ENCODE data around the gene FOXRED1.

Gene FOXRED1

DNA sequence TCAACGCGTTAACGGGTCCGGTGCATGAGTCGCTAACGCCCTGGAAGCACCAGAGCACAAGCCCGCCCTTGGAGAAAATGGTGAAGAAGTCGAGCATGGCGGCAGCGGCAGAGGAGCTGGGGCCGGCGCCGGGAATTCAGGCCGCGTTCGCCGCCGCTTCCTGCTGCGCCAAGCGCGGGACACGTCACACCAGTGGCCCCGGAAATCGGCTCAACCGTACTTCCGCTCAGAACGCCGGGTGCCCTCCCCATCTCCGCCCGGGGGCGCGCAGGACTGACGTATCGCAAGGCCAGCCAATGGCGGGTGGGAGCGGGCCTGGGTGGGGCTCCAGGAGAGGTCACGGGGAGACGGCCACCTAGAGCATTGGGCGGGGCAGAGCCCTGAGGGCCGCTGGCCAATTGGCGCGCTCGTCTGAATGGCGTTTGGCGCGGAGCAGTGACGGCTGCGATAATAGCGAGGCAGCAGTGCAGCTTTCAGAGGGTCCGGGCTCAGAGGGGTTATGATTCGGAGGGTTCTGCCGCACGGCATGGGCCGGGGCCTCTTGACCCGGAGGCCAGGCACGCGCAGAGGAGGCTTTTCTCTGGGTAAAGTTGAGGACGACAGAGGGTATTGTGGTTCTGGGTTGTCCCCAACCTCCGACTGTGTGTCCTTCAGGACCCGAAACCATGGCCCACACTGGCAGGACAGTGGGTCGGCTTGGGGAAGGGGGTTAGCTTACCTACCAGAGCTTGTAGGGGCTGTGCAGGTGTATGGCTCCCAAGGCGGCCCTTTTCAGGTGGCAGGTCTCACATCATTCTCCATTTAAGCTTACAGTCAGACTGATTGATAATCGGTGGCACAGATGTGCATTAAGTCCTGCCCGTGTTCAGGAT, at the start of gene FOXRED1, which contains the start of gene SRPRA:
Gene FOXRED1, plus strand, starts transcription at position 447 of the 872 bp plus-strand sequence. Its CDS starts 53 bp downstream, at position 500.
Gene SRPRA, minus strand, starts transcription at position 188 of the 872 bp plus-strand sequence. Its CDS starts 91 bp downstream, at position 97.
- Histone ChIP-seq H3K9me3 (no peaks in the 10 kb centered on the region), H3K4me3 (ENCODE audit: low read depth in 1 of 2, low read length in 1 of 2) (peak within 1 kb of the TSS; percentile 89), H3K27ac (peak within 1 kb of the TSS; percentile 93), H3K36me3 (peaks cover 49% of the 10 kb centered on the region), H3K4me1 (ENCODE audit: control insufficient read depth in 1 of 2, insufficient read depth in 1 of 2, low read depth in 1 of 2, low read length in 1 of 2) (peaks cover 17 to 24% of the 10 kb centered on the region in 2 experiments), H3K27me3 (no peaks in the 10 kb centered on the region)
- TF ChIP-seq, protein P1, sequence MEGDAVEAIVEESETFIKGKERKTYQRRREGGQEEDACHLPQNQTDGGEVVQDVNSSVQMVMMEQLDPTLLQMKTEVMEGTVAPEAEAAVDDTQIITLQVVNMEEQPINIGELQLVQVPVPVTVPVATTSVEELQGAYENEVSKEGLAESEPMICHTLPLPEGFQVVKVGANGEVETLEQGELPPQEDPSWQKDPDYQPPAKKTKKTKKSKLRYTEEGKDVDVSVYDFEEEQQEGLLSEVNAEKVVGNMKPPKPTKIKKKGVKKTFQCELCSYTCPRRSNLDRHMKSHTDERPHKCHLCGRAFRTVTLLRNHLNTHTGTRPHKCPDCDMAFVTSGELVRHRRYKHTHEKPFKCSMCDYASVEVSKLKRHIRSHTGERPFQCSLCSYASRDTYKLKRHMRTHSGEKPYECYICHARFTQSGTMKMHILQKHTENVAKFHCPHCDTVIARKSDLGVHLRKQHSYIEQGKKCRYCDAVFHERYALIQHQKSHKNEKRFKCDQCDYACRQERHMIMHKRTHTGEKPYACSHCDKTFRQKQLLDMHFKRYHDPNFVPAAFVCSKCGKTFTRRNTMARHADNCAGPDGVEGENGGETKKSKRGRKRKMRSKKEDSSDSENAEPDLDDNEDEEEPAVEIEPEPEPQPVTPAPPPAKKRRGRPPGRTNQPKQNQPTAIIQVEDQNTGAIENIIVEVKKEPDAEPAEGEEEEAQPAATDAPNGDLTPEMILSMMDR (IDR thresholded peaks at IDR 0.05): peak; percentile 48

DNA sequence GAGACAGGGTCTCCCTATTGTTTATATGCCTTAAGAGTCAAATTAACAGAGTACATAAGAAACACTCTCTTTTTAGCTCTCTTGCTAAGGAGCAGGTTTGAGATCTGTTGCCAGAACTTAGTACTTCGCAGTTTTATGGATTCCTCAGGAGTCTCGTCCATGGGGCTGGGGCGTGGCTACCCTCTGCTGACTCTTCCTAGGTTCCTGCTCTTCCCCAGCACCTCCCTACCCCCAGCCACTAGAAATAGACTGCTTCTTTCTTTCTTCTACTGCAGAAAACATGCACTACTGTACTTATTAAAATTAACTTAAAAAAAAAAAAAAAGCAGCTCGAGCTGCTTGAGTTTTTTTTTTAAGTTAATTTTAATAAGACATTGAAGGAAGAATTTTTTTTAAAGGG, 49.4 kb upstream of the FOXRED1 start:
- Histone ChIP-seq H3K4me1 (ENCODE audit: control insufficient read depth in 1 of 2, insufficient read depth in 1 of 2, low read depth in 1 of 2, low read length in 1 of 2) (peaks cover 12 to 14% of the 10 kb centered on the region in 2 experiments), H3K9me3 (no peaks in the 10 kb centered on the region), H3K27me3 (no peaks in the 10 kb centered on the region), H3K4me3 (ENCODE audit: low read depth in 1 of 2, low read length in 1 of 2) (no peak overlapping the region), H3K36me3 (no peaks in the 10 kb centered on the region), H3K27ac (no peak overlapping the region)
- TF ChIP-seq, protein P1 (IDR thresholded peaks at IDR 0.05): no peak

DNA sequence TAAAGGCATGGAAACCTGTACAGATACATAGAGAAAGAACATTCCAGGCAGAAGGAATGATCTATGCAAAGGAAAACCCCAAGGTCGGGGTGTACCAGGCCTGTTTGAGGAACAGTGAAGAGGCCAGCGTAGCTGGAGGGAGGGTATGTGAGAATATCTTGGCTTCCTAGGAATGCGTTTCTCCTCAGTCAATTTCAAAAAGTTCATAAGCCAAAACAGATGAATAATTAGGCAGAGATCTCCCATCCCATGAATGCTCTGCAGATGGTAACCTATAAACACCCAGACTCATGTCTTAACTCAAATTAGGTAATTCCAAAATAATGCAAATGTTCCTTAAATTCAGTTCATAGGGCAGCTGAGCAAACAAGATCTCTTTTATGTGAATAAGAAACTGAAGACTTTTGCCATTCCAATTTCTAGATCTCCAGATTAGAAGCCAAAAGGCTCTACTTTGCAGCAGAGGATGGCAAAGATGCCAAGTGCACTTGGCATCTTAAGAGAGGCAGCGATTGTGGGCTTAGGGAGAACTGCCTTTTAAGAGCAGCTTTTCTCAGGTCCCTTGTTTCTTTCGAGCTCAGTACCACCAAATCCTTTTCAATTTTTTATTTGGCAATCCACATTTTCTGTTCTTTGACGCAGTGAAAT, 44.2 kb upstream of the FOXRED1 start:
- Histone ChIP-seq H3K27ac (peak overlapping the region; percentile 74), H3K9me3 (peaks cover 5% of the 10 kb centered on the region), H3K27me3 (no peaks in the 10 kb centered on the region), H3K4me1 (ENCODE audit: control insufficient read depth in 1 of 2, insufficient read depth in 1 of 2, low read depth in 1 of 2, low read length in 1 of 2) (no peaks in the 10 kb centered on the region), H3K4me3 (ENCODE audit: low read depth in 1 of 2, low read length in 1 of 2) (no peak overlapping the region), H3K36me3 (peaks cover 1% of the 10 kb centered on the region)
- TF ChIP-seq, protein P1 (IDR thresholded peaks at IDR 0.05): no peak

DNA sequence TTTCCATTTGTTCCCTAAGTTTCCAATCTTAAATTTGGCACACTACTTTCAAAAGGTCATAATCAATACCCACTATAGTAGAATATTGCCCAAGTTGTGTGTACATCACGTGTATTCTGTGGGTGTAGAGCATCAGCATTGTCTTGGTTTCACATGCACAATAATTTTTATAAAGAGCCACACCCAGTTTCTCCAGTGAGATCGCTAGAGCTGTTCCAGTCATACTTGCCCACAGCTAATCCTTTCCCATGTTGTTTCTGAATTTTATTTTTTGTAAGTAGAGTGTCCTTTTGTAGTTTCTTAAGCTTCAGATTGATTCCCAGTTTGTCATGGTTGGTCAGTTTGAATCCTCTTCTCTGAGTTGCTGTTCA, 43.7 kb upstream of the FOXRED1 start:
- Histone ChIP-seq H3K27ac (peak overlapping the region; percentile 74), H3K27me3 (no peaks in the 10 kb centered on the region), H3K9me3 (peaks cover 5% of the 10 kb centered on the region), H3K4me1 (ENCODE audit: control insufficient read depth in 1 of 2, insufficient read depth in 1 of 2, low read depth in 1 of 2, low read length in 1 of 2) (no peaks in the 10 kb centered on the region), H3K4me3 (ENCODE audit: low read depth in 1 of 2, low read length in 1 of 2) (no peak overlapping the region), H3K36me3 (peaks cover 5% of the 10 kb centered on the region)
- TF ChIP-seq, protein P1 (IDR thresholded peaks at IDR 0.05): no peak

DNA sequence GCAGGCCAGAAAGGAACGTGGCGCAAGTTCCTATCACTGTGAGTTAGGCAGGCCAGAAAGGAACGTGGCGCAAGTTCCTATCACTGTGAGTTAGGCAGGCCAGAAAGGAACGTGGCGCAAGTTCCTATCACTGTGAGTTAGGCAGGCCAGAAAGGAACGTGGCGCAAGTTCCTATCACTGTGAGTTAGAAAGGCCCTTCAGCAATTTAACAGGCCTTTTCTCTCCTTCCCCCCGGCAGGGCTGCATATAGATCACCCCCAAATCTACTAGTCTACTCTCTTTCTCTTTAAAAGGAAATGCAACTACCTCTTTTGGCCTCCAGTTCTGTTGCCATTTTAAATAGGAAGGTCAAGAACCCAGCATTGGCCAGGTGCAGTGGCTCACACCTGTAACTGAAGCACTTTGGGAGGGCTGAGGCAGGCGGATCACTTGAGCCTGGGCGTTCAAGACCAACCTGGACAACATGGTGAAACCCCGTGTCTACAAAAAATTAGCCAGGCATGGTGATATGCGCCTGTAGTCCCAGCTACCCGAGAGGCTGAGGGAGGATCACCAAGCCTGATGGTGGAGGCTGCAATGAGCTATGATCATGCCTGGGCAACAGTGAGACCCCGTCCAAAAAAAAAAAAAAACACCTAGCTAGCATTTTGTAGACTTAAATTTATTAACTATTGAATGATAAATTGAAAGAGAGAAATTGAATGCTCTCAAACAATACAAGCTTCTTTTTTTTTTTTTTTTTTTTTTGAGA, 42.4 kb upstream of the FOXRED1 start:
- TF ChIP-seq, protein P1 (IDR thresholded peaks at IDR 0.05): no peak

More for the DNA sequence above, 42.4 kb upstream of the FOXRED1 start:
- Histone ChIP-seq H3K36me3 (peaks cover 5% of the 10 kb centered on the region), H3K9me3 (peaks cover 5% of the 10 kb centered on the region), H3K4me3 (ENCODE audit: low read depth in 1 of 2, low read length in 1 of 2) (no peak overlapping the region), H3K27me3 (no peaks in the 10 kb centered on the region), H3K27ac (peak overlapping the region; percentile 79), H3K4me1 (ENCODE audit: control insufficient read depth in 1 of 2, insufficient read depth in 1 of 2, low read depth in 1 of 2, low read length in 1 of 2) (no peaks in the 10 kb centered on the region)

Measured in neutrophil (primary cell).